Peyer's patch (tissue), 4 donors: ENCODE measurements around the gene ZNF778. TPM values are rescaled to one million over a fixed set of nuclear protein-coding genes. Genes with fewer than 3 reads are reported as not detected.
A peak's percentile ranks its signal among the peaks of the same experiment; 100 is the strongest.

Experiments used
- DNase-seq, 3 donors: peaks; one replicate each; pipeline ENCODE4 v3.0.0-alpha.2; 2017 to 2019
- H3K27ac ChIP-seq, 4 donors: fragments of 200-600 bp; sonication (generic); one replicate each; pipeline ENCODE4 v1.5.1; 2016 to 2019
- H3K27me3 ChIP-seq, 2 donors: fragments of 200-600 bp; sonication (generic); one replicate each; pipeline ENCODE4 v1.5.1; 2019
- H3K36me3 ChIP-seq, 3 donors: fragments of 200-600 bp; sonication (generic); one replicate each; pipeline ENCODE4 v1.5.1; 2016 to 2019
- H3K4me1 ChIP-seq, 4 donors: fragments of 200-600 bp; sonication (generic); one replicate each; pipeline ENCODE4 v1.5.1; 2016 to 2019
- H3K4me3 ChIP-seq, 4 donors: fragments of 200-600 bp; sonication (generic); 1 replicate in 3 of 4; 2 replicates in 1 of 4; pipeline ENCODE4 v1.5.1; 2016 to 2019; ENCODE audit warnings: mild to moderate bottlenecking in 1 of 4
- H3K9me3 ChIP-seq, 4 donors: fragments of 200-600 bp; sonication (generic); one replicate each; pipeline ENCODE4 v1.5.1; 2016 to 2019; ENCODE audit warnings: mild to moderate bottlenecking in 1 of 4
- CTCF ChIP-seq, 6 experiments: fragments of 450-650 bp in 4 of 6; fragments of 200-600 bp in 2 of 6; sonication (generic) in 1 of 6; IDR thresholded peaks; one replicate each; pipeline ENCODE4 v1.5.1; 2017 to 2019; ENCODE audit warnings: antibody characterized with exemption in 6 of 6, mild to moderate bottlenecking in 3 of 6, moderate library complexity in 1 of 6
- POLR2A ChIP-seq, 2 donors: fragments of 450-650 bp; IDR thresholded peaks; one replicate each; pipeline ENCODE4 v1.5.1; 2017; ENCODE audit warnings: antibody characterized with exemption in 2 of 2, mild to moderate bottlenecking in 2 of 2, moderate library complexity in 2 of 2
- total RNA-seq, 4 donors: library from RNA; depleted of rRNA; stranded (reverse); fragments of >200 nt; gene quantifications; one replicate each; pipeline ENCODE4 v1.1.0, GENCODE V29; 2016

Gene ZNF778
- total RNA-seq, 4 donors from 2014 or later, result 4.1 to 16.9 (median 10.7) TPM

GRCh38 chr16:89199241-89200123, 18.0 kb upstream of the ZNF778 start:
- Histone ChIP-seq H3K27me3 (peaks cover 0 to 32% of the 10 kb centered on the region in 2 donors), H3K4me3 (no peak overlapping the region), H3K27ac (no peak overlapping the region), H3K36me3 (no peaks in the 10 kb centered on the region), H3K9me3 (no peaks in the 10 kb centered on the region), H3K4me1 (peaks cover 0 to 20% (median 6%) of the 10 kb centered on the region in 4 donors)
- peak in 1 of 3 donors; percentile 33 for DNase-seq
- TF ChIP-seq CTCF (IDR thresholded peaks at IDR 0.05) (no peak), POLR2A (IDR thresholded peaks at IDR 0.05) (no peak)

- Histone ChIP-seq H3K9me3 (no peaks in the 10 kb centered on the region), H3K4me3 (peak within 1 kb of the TSS in 3 of 4 donors; percentile 41 to 55 (median 41)), H3K27me3 (peaks cover 0 to 32% of the 10 kb centered on the region in 2 donors), H3K4me1 (peaks cover 0 to 20% (median 6%) of the 10 kb centered on the region in 4 donors), H3K36me3 (no peaks in the 10 kb centered on the region), H3K27ac (no peak within 1 kb of the TSS)
- DNase-seq, result peak in 1 of 3 donors; percentile 51
- TF ChIP-seq CTCF (IDR thresholded peaks at IDR 0.05) (no peak), POLR2A (IDR thresholded peaks at IDR 0.05) (no peak)
These were observed 17.2 kb upstream of the ZNF778 start, which contains the start of gene SLC22A31 for GRCh38 chr16:89200124-89200849. SLC22A31 (minus strand) TSS chr16:89200537; CDS start chr16:89200501, 36 bp downstream.

DNA sequence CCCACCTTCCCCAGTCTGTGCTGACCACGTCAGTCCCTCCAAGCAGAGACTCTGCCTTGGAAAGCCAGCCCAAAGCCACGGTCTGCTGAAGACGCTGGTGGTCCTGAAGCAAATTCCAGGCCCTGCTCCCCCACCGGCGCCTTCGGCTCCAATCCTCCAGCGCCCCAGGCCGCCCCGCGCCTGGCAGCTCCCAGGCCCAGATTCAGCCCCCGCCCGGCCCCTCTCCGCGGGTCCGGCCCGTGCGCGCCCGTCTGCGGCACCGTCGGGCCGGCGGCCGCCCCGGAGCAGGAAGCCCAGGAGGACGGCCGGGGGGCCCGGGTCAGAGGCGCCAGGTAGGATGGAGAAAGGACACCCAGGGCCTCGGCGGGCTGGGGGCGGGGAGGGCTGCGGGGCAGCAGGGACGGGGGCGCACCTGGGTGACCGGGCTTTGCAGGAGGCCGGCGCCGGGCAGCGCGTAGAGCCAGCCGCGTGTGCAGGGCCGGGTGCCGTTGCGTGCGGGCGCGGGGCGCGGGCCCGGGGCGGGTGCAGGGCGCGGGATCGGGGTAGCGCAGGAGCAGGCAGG, 16.6 kb upstream of the ZNF778 start:
- no peak for TF ChIP-seq POLR2A (IDR thresholded peaks at IDR 0.05)
- TF ChIP-seq CTCF (IDR thresholded peaks at IDR 0.05), result no peak
- Histone ChIP-seq H3K27ac (no peak overlapping the region), H3K36me3 (no peaks in the 10 kb centered on the region), H3K9me3 (no peaks in the 10 kb centered on the region), H3K27me3 (peaks cover 0 to 32% of the 10 kb centered on the region in 2 donors), H3K4me1 (peaks cover 0 to 20% (median 6%) of the 10 kb centered on the region in 4 donors), H3K4me3 (peak overlapping the region in 3 of 4 donors; percentile 41 to 55 (median 41))
- DNase-seq, result peak in 1 of 3 donors; percentile 48

DNA sequence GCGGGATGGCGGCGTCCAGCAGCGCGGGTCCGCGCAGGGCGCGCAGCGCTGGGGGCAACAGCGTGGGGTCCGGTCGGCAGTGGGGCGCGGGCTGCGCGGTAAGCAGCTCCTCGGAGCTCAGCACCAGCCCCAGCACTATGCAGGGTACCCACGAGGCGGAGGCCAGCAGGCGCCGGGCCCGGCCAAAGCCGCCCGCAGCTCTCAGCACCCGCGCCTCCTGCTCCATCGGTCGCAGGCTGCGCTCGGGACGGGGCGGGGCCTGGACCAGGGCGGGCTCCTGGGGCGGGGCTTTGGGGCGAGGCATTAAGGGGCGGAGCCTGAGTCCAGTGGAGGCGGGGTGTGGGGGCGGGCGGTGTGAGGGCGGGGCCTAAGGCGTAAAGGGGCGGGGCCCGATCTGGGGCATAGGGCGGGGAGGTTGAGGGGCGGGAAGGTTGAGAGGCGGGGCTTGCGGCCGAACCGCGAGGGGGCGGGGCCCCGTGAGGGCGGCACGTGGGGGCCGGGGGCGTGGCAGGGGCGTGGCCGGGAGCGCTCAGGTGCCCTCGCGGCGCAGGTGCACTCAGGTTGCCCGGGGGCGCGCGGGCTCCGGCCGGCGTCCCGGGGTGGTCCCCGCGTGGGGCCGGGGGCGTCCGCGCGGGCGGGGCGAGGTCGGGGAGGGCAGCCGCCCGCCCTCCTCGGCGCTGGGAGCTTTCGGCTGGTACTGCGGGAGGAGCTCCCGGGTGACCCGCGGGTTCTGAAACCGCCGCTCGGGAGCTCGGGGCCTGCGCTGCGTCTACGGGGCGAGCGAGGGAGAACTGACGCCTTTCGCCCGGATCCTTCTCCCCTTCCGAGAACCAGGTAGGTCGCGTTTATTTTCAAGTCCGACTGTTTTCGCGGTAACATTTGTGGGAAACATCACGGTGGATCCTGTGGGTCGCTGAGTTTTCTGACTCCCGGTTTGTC, 15.8 kb upstream of the ZNF778 start:
- H3K4me3 ChIP-seq, result peak overlapping the region in 3 of 4 donors; percentile 41 to 55 (median 41)
- H3K36me3 ChIP-seq, result no peaks in the 10 kb centered on the region
- peaks cover 0 to 32% of the 10 kb centered on the region in 2 donors for H3K27me3 ChIP-seq
- H3K9me3 ChIP-seq, result no peaks in the 10 kb centered on the region
- no peak overlapping the region for H3K27ac ChIP-seq
- TF ChIP-seq POLR2A (IDR thresholded peaks at IDR 0.05), result no peak
- no peak for TF ChIP-seq CTCF (IDR thresholded peaks at IDR 0.05)
- peaks cover 0 to 20% (median 6%) of the 10 kb centered on the region in 4 donors for H3K4me1 ChIP-seq
- DNase-seq, result peak; percentile 49 to 92 (median 88)
